Breast epithelium (tissue), 4 donors: ENCODE data around the gene NBDY. TPM values are rescaled to one million over a fixed set of nuclear protein-coding genes. Genes with fewer than 3 reads are reported as not detected.
"Not testable (repeated sequence)": the region's sequence is repeated elsewhere in the genome, so short reads cannot be mapped to it uniquely, and the experiment has no call there.

Experiments used
- DNase-seq, 2 donors: peaks; one replicate each; pipeline ENCODE4 v3.0.0-alpha.2; 2019; ENCODE audit warnings: low spot score in 2 of 2
- H3K27ac ChIP-seq, 2 donors: fragments of 200-600 bp; sonication (generic) in 1 of 2; one replicate each; pipeline ENCODE4 v1.5.1; 2016 to 2019; ENCODE audit warnings: mild to moderate bottlenecking in 1 of 2
- H3K27me3 ChIP-seq, 2 donors: fragments of 200-600 bp; sonication (generic) in 1 of 2; one replicate each; pipeline versions ENCODE4 v1.5.1 to v1.6.0; 2017 to 2019; ENCODE audit warnings: control low read depth in 1 of 2, mild to moderate bottlenecking in 1 of 2
- H3K36me3 ChIP-seq: fragments of 200-600 bp; one replicate; pipeline ENCODE4 v1.5.1; 2019
- H3K4me1 ChIP-seq, 2 donors: fragments of 200-600 bp; sonication (generic); one replicate each; pipeline ENCODE4 v1.5.1; 2016 to 2019; ENCODE audit warnings: control low read depth in 1 of 2
- H3K4me3 ChIP-seq, 3 donors: fragments of 200-600 bp; sonication (generic); 1 replicate in 2 of 3; 2 replicates in 1 of 3; pipeline ENCODE4 v1.5.1; 2016 to 2019; ENCODE audit warnings: mild to moderate bottlenecking in 3 of 3, moderate library complexity in 2 of 3
- H3K9me3 ChIP-seq, 2 donors: fragments of 200-600 bp; sonication (generic) in 1 of 2; one replicate each; pipeline ENCODE4 v1.5.1; 2016 to 2019; ENCODE audit warnings: control low read depth in 1 of 2
- POLR2A ChIP-seq: fragments of 450-650 bp; IDR thresholded peaks from one replicate; pipeline ENCODE4 v1.6.1; 2016; ENCODE audit warnings: antibody characterized with exemption, mild to moderate bottlenecking, moderate library complexity
- POLR2AphosphoS5 ChIP-seq, 3 donors: sonication (generic); formaldehyde crosslinking; IDR thresholded peaks; one replicate each; pipeline ENCODE4 v1.6.1; 2017; ENCODE audit warnings: antibody characterized with exemption in 3 of 3
- intact Hi-C: fragments of 100-400 bp; cut with DNase I; formaldehyde crosslinking; loops from one replicate; pipeline ENCODE4 v1.15.1; 2023; ENCODE audit warnings: low total_unique reads
- total RNA-seq, 3 donors: library from RNA; depleted of rRNA; stranded (reverse); fragments of >200 nt; gene quantifications; one replicate each; pipeline ENCODE4 v1.1.0, GENCODE V29; 2016
- TF ChIP-seq, protein P1 (sequence below), 3 donors: fragments of 450-650 bp; IDR thresholded peaks; one replicate each; pipeline ENCODE4 v1.5.1; 2016 to 2017; ENCODE audit warnings: antibody characterized with exemption in 3 of 3, mild to moderate bottlenecking in 3 of 3, moderate library complexity in 3 of 3

The NBDY gene
- 10 to 100 TPM in 2 of 3 donors, 1 to 10 TPM in 1; 6.6 to 15.7 (median 14.5) TPM for total RNA-seq

GRCh38 chrX:56729152-56729850, at the start of gene NBDY:
Gene NBDY, plus strand, starts transcription at chrX:56729243. Its CDS starts 111 bp downstream, at chrX:56729354.
- intact Hi-C loops: no loop called here
- peak within 1 kb of the TSS; percentile 53 to 71 (median 54) for H3K4me3 ChIP-seq
- peak within 1 kb of the TSS; percentile 77 to 86 for H3K27ac ChIP-seq
- H3K36me3 ChIP-seq: no peaks in the 10 kb centered on the region
- H3K27me3 ChIP-seq: peaks cover 0 to 29% of the 10 kb centered on the region in 2 donors
- H3K4me1 ChIP-seq: no peaks in the 10 kb centered on the region
- no peaks in the 10 kb centered on the region for H3K9me3 ChIP-seq
- TF ChIP-seq, protein P1, sequence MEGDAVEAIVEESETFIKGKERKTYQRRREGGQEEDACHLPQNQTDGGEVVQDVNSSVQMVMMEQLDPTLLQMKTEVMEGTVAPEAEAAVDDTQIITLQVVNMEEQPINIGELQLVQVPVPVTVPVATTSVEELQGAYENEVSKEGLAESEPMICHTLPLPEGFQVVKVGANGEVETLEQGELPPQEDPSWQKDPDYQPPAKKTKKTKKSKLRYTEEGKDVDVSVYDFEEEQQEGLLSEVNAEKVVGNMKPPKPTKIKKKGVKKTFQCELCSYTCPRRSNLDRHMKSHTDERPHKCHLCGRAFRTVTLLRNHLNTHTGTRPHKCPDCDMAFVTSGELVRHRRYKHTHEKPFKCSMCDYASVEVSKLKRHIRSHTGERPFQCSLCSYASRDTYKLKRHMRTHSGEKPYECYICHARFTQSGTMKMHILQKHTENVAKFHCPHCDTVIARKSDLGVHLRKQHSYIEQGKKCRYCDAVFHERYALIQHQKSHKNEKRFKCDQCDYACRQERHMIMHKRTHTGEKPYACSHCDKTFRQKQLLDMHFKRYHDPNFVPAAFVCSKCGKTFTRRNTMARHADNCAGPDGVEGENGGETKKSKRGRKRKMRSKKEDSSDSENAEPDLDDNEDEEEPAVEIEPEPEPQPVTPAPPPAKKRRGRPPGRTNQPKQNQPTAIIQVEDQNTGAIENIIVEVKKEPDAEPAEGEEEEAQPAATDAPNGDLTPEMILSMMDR (IDR thresholded peaks at IDR 0.05): no peak
- TF ChIP-seq POLR2AphosphoS5 (IDR thresholded peaks at IDR 0.05) (no peak), POLR2A (no peak)
- peak; percentile 21 to 43 for DNase-seq

- H3K36me3 ChIP-seq, DNase-seq, intact Hi-C loops, H3K4me3 ChIP-seq, H3K27ac ChIP-seq, H3K4me1 ChIP-seq: not testable (repeated sequence)
- Histone ChIP-seq H3K27me3 (peaks cover 0 to 26% of the 10 kb centered on the region in 2 donors), H3K9me3 (peaks cover 5 to 24% of the 10 kb centered on the region in 2 donors)
Observed at GRCh38 chrX:56704530-56704929, 24.5 kb upstream of the NBDY start.

GRCh38 chrX:56726605-56727004, 2.4 kb upstream of the NBDY start:
- no peaks in the 10 kb centered on the region for H3K36me3 ChIP-seq
- peaks cover 0 to 12% of the 10 kb centered on the region in 2 donors for H3K9me3 ChIP-seq
- no peak overlapping the region for H3K27ac ChIP-seq
- no peak for TF ChIP-seq POLR2AphosphoS5 (IDR thresholded peaks at IDR 0.05)
- TF ChIP-seq, protein P1 (IDR thresholded peaks at IDR 0.05): peak in 2 of 3 donors; percentile 19 to 49
- H3K4me1 ChIP-seq: no peaks in the 10 kb centered on the region
- no peak overlapping the region for H3K4me3 ChIP-seq
- H3K27me3 ChIP-seq: peaks cover 0 to 31% of the 10 kb centered on the region in 2 donors
- intact Hi-C loops: no loop called here
- DNase-seq: no peak

GRCh38 chrX:56727531-56727930, 1.5 kb upstream of the NBDY start:
- no peak overlapping the region for H3K4me3 ChIP-seq
- H3K4me1 ChIP-seq: no peaks in the 10 kb centered on the region
- H3K27ac ChIP-seq: no peak overlapping the region
- no peaks in the 10 kb centered on the region for H3K36me3 ChIP-seq
- DNase-seq: no peak
- intact Hi-C loops: no loop called here
- TF ChIP-seq, protein P1 (IDR thresholded peaks at IDR 0.05): no peak
- TF ChIP-seq POLR2AphosphoS5 (IDR thresholded peaks at IDR 0.05) (no peak), POLR2A (no peak)
- H3K9me3 ChIP-seq: peaks cover 0 to 12% of the 10 kb centered on the region in 2 donors
- peaks cover 0 to 31% of the 10 kb centered on the region in 2 donors for H3K27me3 ChIP-seq

- intact Hi-C loops: no loop called here
- peaks cover 0 to 8% of the 10 kb centered on the region in 2 donors for H3K9me3 ChIP-seq
- H3K27ac ChIP-seq: no peak overlapping the region
Observed at GRCh38 chrX:56728321-56728720, 722 bp upstream of the NBDY start.

More at GRCh38 chrX:56728321-56728720, 722 bp upstream of the NBDY start:
- no peaks in the 10 kb centered on the region for H3K36me3 ChIP-seq
- H3K27me3 ChIP-seq: peaks cover 0 to 31% of the 10 kb centered on the region in 2 donors
- TF ChIP-seq, protein P1 (IDR thresholded peaks at IDR 0.05): no peak
- no peak for TF ChIP-seq POLR2A
- no peak for TF ChIP-seq POLR2AphosphoS5 (IDR thresholded peaks at IDR 0.05)
- H3K4me1 ChIP-seq: no peaks in the 10 kb centered on the region
- peak overlapping the region in 2 of 3 donors; percentile 53 to 71 for H3K4me3 ChIP-seq
- no peak for DNase-seq
